Activated T-cell treated with anti-CD3 and anti-CD28 coated beads, Interleukin-2, amount 50 U/mL, for 4 hours (primary cell): ENCODE measurements around the gene CCDC122. TPM values are rescaled to one million over a fixed set of nuclear protein-coding genes. Genes with fewer than 3 reads are reported as not detected.

ENCODE experiments used
- ATAC-seq, 2 donors: fragments of 200-7000 bp; cut with Tn5 transposase; one replicate each; pipeline ENCODE4 v1.10.0; 2021
- DNase-seq: peaks from one replicate; pipeline ENCODE4 v3.0.0-alpha.2; 2020
- H3K27me3 Mint-ChIP-seq: one replicate; pipeline ENCODE4 v1.8.0; 2021; ENCODE audit warnings: low read depth, mixed read lengths
- H3K36me3 Mint-ChIP-seq: one replicate; pipeline ENCODE4 v1.8.0; 2022; ENCODE audit warnings: mixed read lengths; ENCODE audit not compliant: insufficient read depth
- H3K4me1 Mint-ChIP-seq: one replicate; pipeline ENCODE4 v1.8.0; 2021; ENCODE audit warnings: low read depth, mixed read lengths
- H3K4me3 Mint-ChIP-seq: one replicate; pipeline ENCODE4 v1.8.0; 2021; ENCODE audit warnings: mild to moderate bottlenecking, moderate library complexity, mixed read lengths
- H3K9me3 Mint-ChIP-seq: one replicate; pipeline ENCODE4 v1.8.0; 2021; ENCODE audit warnings: mixed read lengths
- total RNA-seq, 3 donors: library from RNA; stranded (reverse); gene quantifications; one replicate each; pipeline ENCODE4 v1.2.1, GENCODE V29; 2021

The CCDC122 gene
- total RNA-seq, 3 donors from 2014 or later = 0.65 to 1.5 (median 0.95) TPM

- Mint-ChIP-seq H3K4me3 (no peak overlapping the region), H3K27me3 (peaks cover 5% of the 10 kb centered on the region), H3K9me3 (no peaks in the 10 kb centered on the region), H3K4me1 (peaks cover 12% of the 10 kb centered on the region), H3K36me3 (peaks cover 2% of the 10 kb centered on the region)
- DNase-seq (no peak), ATAC-seq (no peak)
These were observed 4.7 kb upstream of the CCDC122 start for GRCh38 chr13:43884222-43884621.

DNA sequence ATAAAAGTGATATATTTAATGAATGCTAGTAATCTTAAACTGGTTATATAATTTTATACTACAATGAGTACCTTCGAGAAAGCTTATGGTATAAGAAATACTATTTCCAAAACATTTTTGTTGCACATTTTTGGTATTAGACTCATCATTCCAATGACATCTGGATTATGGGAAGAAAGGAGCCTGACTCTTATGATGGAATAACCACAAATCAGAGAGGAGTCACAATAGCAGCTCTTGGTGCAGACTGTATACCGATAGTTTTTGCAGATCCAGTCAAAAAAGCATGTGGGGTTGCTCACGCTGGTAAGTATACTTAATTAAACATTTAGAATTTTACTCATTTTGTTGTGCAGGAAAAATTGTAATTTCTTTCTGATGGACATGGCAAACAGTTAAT lies 4.1 kb upstream of the CCDC122 start:
- H3K27me3 Mint-ChIP-seq = peaks cover 5% of the 10 kb centered on the region
- DNase-seq = no peak
- ATAC-seq = no peak
- no peak overlapping the region for H3K4me3 Mint-ChIP-seq
- H3K4me1 Mint-ChIP-seq = peaks cover 13% of the 10 kb centered on the region
- H3K36me3 Mint-ChIP-seq = peaks cover 2% of the 10 kb centered on the region
- H3K9me3 Mint-ChIP-seq = no peaks in the 10 kb centered on the region

- Mint-ChIP-seq H3K27me3 (peaks cover 5% of the 10 kb centered on the region), H3K36me3 (peaks cover 2% of the 10 kb centered on the region), H3K4me1 (peaks cover 27% of the 10 kb centered on the region), H3K4me3 (peak overlapping the region; percentile 39), H3K9me3 (no peaks in the 10 kb centered on the region)
- ATAC-seq (no peak), DNase-seq (no peak)
These were observed 2.0 kb upstream of the CCDC122 start for GRCh38 chr13:43881580-43881979.

DNA sequence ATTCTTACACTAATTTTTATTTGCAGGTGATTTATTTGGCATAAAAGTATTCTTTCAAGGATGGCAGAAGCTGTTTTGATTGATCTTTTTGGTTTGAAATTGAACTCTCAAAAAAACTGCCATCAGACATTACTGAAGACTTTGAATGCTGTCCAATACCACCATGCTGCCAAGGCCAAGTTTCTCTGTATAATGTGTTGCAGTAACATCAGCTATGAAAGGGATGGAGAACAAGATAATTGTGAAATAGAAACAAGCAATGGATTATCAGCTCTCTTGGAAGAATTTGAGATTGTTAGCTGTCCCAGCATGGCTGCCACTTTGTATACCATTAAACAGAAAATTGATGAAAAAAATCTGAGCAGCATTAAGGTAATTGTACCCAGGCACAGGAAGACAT lies 1.4 kb upstream of the CCDC122 start:
- Mint-ChIP-seq H3K27me3 (peaks cover 5% of the 10 kb centered on the region), H3K4me3 (no peak overlapping the region), H3K4me1 (peaks cover 27% of the 10 kb centered on the region), H3K36me3 (peaks cover 2% of the 10 kb centered on the region), H3K9me3 (no peaks in the 10 kb centered on the region)
- DNase-seq (no peak), ATAC-seq (no peak)

- peak overlapping the region; percentile 88 for H3K4me3 Mint-ChIP-seq
- no peak for DNase-seq
- H3K36me3 Mint-ChIP-seq = peaks cover 2% of the 10 kb centered on the region
- peaks cover 27% of the 10 kb centered on the region for H3K4me1 Mint-ChIP-seq
- peaks cover 5% of the 10 kb centered on the region for H3K27me3 Mint-ChIP-seq
- H3K9me3 Mint-ChIP-seq = no peaks in the 10 kb centered on the region
- ATAC-seq = no peak
These were observed 795 bp upstream of the CCDC122 start for GRCh38 chr13:43880214-43880855.

DNA sequence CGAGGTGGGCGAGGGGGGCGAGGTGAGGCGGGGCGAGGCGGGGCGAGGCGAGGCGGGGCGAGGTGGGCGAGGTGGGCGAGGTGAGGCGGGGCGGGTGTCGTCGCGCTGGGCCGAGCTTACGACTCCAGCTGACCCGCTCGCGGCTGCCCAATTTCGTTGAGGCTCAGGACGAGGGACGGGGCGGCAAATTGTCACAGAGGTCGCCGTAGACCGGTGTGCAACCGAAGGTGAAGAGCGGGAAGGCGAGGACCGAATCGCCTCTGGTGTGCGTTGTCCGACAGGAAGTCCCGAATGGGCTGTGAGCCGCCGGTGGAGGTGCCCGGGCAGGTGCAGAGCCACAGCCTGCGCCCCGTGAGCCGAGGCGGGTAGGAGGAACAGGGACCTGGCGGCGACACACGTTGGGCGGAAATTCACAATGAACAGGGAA lies 228 bp upstream of the CCDC122 start, which contains the start of gene LACC1:
LACC1 (plus strand) TSS at position 150 of the 427 bp plus-strand sequence. CDS start 1,082 bp downstream, outside the sequence.
- no peaks in the 10 kb centered on the region for H3K36me3 Mint-ChIP-seq
- ATAC-seq = peak; percentile 53 to 62
- no peak for DNase-seq
- peaks cover 27% of the 10 kb centered on the region for H3K4me1 Mint-ChIP-seq
- peak within 1 kb of the TSS; percentile 88 for H3K4me3 Mint-ChIP-seq
- H3K27me3 Mint-ChIP-seq = peaks cover 5% of the 10 kb centered on the region
- no peaks in the 10 kb centered on the region for H3K9me3 Mint-ChIP-seq

GRCh38 chr13:43877766-43878165 lies 1.8 kb downstream of the CCDC122 start:
- H3K4me3 Mint-ChIP-seq = no peak overlapping the region
- peaks cover 27% of the 10 kb centered on the region for H3K4me1 Mint-ChIP-seq
- no peaks in the 10 kb centered on the region for H3K36me3 Mint-ChIP-seq
- ATAC-seq (no peak), DNase-seq (no peak)
- no peaks in the 10 kb centered on the region for H3K9me3 Mint-ChIP-seq
- H3K27me3 Mint-ChIP-seq = peaks cover 5% of the 10 kb centered on the region

- DNase-seq = no peak
- Mint-ChIP-seq H3K9me3 (no peaks in the 10 kb centered on the region), H3K27me3 (peaks cover 5% of the 10 kb centered on the region), H3K4me1 (peaks cover 27% of the 10 kb centered on the region), H3K36me3 (no peaks in the 10 kb centered on the region), H3K4me3 (no peak overlapping the region)
- no peak for ATAC-seq
These were observed 2.2 kb downstream of the CCDC122 start for GRCh38 chr13:43877326-43877725.

GRCh38 chr13:43876366-43876765 lies 3.2 kb downstream of the CCDC122 start:
- H3K27me3 Mint-ChIP-seq = peaks cover 5% of the 10 kb centered on the region
- DNase-seq (no peak), ATAC-seq (no peak)
- no peaks in the 10 kb centered on the region for H3K36me3 Mint-ChIP-seq
- peaks cover 26% of the 10 kb centered on the region for H3K4me1 Mint-ChIP-seq
- no peak overlapping the region for H3K4me3 Mint-ChIP-seq
- H3K9me3 Mint-ChIP-seq = no peaks in the 10 kb centered on the region

DNA sequence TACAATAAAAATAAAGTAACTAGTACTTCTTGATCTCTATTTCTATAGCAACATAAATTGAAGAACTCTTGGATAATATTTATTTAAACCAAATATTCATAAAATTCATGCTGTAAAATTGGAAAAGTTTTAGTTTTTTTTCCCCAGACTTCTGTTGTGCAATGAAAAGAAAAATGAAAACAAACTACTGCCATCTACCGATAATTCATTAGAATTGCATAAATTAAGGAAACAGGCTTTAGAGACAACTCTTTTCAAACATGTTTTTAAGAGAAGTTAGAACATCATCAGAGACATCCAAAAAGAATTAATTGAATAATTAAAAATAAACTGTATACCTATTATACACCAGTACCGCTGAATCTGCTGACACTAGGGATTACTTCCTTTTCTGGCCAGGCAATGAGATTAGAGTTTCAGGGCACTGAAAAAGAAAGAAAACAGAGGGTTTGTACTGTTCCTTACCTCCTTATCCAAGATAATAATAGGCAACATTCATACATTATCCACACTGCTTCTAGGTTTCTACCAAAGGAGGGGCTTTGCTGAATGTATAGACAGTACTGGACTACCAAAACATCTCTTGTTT lies 4.9 kb downstream of the CCDC122 start:
- no peaks in the 10 kb centered on the region for H3K9me3 Mint-ChIP-seq
- peaks cover 15% of the 10 kb centered on the region for H3K4me1 Mint-ChIP-seq
- no peak for ATAC-seq
- no peak for DNase-seq
- no peaks in the 10 kb centered on the region for H3K27me3 Mint-ChIP-seq
- no peaks in the 10 kb centered on the region for H3K36me3 Mint-ChIP-seq
- no peak overlapping the region for H3K4me3 Mint-ChIP-seq

GRCh38 chr13:43872181-43872580 lies 7.4 kb downstream of the CCDC122 start:
- peaks cover 2% of the 10 kb centered on the region for H3K4me1 Mint-ChIP-seq
- no peaks in the 10 kb centered on the region for H3K27me3 Mint-ChIP-seq
- peaks cover 3% of the 10 kb centered on the region for H3K36me3 Mint-ChIP-seq
- no peak overlapping the region for H3K4me3 Mint-ChIP-seq
- no peaks in the 10 kb centered on the region for H3K9me3 Mint-ChIP-seq
- ATAC-seq (no peak), DNase-seq (no peak)

- DNase-seq = no peak
These were observed 13.6 kb downstream of the CCDC122 start for GRCh38 chr13:43865892-43866291.

GRCh38 chr13:43864921-43865320 lies 14.6 kb downstream of the CCDC122 start:
- Mint-ChIP-seq H3K4me3 (no peak overlapping the region), H3K4me1 (no peaks in the 10 kb centered on the region), H3K9me3 (no peaks in the 10 kb centered on the region), H3K27me3 (no peaks in the 10 kb centered on the region), H3K36me3 (peaks cover 3% of the 10 kb centered on the region)
- no peak for ATAC-seq
- no peak for DNase-seq

More at GRCh38 chr13:43865892-43866291, 13.6 kb downstream of the CCDC122 start:
- Mint-ChIP-seq H3K9me3 (no peaks in the 10 kb centered on the region), H3K4me3 (no peak overlapping the region), H3K36me3 (peaks cover 3% of the 10 kb centered on the region), H3K4me1 (no peaks in the 10 kb centered on the region), H3K27me3 (no peaks in the 10 kb centered on the region)
- no peak for ATAC-seq

DNA sequence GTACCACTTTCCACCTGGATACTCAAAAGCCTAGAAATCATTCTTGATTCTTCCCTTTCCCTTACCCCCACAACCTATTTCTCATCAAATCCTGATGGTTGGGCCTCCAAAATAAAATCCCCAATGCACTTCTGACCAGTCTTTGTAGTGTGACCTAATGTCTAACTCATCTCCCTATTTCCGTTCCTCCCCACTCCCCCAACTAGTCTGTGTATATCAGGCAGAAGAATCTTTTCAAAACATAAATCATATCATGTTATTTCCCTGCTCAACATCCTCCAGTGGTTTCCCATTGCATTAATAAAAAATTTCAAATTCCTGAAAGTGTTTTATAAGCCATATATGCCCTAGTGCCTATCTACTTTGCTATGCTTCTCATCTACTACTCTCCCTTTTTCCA lies 17.7 kb downstream of the CCDC122 start:
- Mint-ChIP-seq H3K36me3 (no peaks in the 10 kb centered on the region), H3K27me3 (no peaks in the 10 kb centered on the region), H3K4me1 (no peaks in the 10 kb centered on the region), H3K4me3 (no peak overlapping the region), H3K9me3 (no peaks in the 10 kb centered on the region)
- DNase-seq (no peak), ATAC-seq (no peak)

DNA sequence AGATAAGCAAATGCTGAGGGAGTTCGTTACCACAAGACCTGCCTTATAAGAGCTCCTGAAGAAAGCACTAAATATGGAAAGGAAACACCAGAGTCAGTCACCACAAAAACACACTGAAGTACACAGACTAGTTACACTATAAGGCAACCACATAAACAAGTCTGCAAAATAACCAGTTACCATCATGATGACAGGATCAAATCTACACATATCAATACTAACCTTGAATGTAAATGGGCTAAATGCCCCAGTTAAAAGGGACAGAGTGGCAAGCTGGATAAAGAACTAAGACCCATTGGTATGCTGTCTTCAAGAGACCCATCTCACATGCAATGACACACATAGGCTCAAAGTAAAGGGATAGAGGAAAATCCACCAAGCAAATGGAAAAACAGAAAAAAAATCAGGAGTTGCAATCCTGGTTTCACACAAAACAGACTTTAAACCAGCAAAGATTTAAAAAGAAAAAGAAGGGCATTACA lies 26.6 kb downstream of the CCDC122 start:
- Mint-ChIP-seq H3K4me3 (no peak overlapping the region), H3K36me3 (peaks cover 26% of the 10 kb centered on the region), H3K4me1 (no peaks in the 10 kb centered on the region), H3K27me3 (peaks cover 2% of the 10 kb centered on the region), H3K9me3 (peaks cover 58% of the 10 kb centered on the region)
- DNase-seq (no peak), ATAC-seq (no peak)
